Prostate gland (tissue), 2 donors: ENCODE measurements around the gene PDE1C.

Experiments used
- POLR2A ChIP-seq: fragments of 450-650 bp; IDR thresholded peaks from one replicate; pipeline ENCODE4 v1.6.1; 2016; ENCODE audit warnings: antibody characterized with exemption, mild to moderate bottlenecking
- POLR2AphosphoS5 ChIP-seq: sonication (generic); formaldehyde crosslinking; IDR thresholded peaks from one replicate; pipeline ENCODE4 v1.6.1; 2017; ENCODE audit warnings: antibody characterized with exemption
- TF ChIP-seq, protein P1 (sequence below), 4 experiments: fragments of 200-600 bp in 2 of 4; fragments of 450-650 bp in 2 of 4; sonication (generic) in 2 of 4; IDR thresholded peaks; 1 replicate in 3 of 4; 2 replicates in 1 of 4; pipeline ENCODE4 v1.5.1; 2016 to 2019; ENCODE audit warnings: antibody characterized with exemption in 4 of 4, mild to moderate bottlenecking in 2 of 4, moderate library complexity in 2 of 4

DNA sequence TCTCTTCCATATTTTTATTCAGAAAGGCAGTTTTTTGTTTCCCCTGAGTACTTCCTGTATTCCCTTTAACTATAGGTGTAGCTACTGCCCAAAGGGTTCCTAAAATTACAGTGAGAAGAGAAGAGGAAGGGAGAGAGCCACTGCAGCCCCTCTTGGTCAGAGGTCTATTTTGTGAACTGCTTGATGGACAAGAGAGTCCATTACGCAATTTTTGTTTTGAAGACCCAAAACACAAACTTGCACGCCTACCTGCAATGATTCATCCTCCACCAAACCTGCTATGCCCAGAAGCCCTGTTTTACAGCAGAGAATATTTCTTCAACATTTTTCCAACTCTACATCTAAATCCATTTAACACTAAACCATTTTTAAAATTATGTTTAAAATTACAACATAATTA lies 75.1 kb downstream of the PDE1C start:
- TF ChIP-seq POLR2A: no peak
- TF ChIP-seq POLR2AphosphoS5: no peak
- TF ChIP-seq, protein P1, sequence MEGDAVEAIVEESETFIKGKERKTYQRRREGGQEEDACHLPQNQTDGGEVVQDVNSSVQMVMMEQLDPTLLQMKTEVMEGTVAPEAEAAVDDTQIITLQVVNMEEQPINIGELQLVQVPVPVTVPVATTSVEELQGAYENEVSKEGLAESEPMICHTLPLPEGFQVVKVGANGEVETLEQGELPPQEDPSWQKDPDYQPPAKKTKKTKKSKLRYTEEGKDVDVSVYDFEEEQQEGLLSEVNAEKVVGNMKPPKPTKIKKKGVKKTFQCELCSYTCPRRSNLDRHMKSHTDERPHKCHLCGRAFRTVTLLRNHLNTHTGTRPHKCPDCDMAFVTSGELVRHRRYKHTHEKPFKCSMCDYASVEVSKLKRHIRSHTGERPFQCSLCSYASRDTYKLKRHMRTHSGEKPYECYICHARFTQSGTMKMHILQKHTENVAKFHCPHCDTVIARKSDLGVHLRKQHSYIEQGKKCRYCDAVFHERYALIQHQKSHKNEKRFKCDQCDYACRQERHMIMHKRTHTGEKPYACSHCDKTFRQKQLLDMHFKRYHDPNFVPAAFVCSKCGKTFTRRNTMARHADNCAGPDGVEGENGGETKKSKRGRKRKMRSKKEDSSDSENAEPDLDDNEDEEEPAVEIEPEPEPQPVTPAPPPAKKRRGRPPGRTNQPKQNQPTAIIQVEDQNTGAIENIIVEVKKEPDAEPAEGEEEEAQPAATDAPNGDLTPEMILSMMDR (IDR thresholded peaks at IDR 0.05): no peak
